Osteoblast (primary cell): Measurements from ENCODE around the gene MSH5. TPM values are rescaled to one million over a fixed set of nuclear protein-coding genes. Genes with fewer than 3 reads are reported as not detected.

Experiments
- DNase-seq: peaks from one replicate; pipeline ENCODE4 v3.0.0; 2011; ENCODE audit warnings: low spot score, mixed read lengths; ENCODE audit not compliant: insufficient read length; ENCODE audit errors: missing footprints
- H2AFZ ChIP-seq: 2 replicates; pipeline ENCODE4 v1.6.0; 2011; ENCODE audit warnings: mild to moderate bottlenecking, low read length
- H3K27ac ChIP-seq: 2 replicates; pipeline ENCODE4 v1.5.1; 2011; ENCODE audit warnings: mild to moderate bottlenecking, low read depth, low read length, moderate library complexity
- H3K27me3 ChIP-seq: 2 replicates; pipeline ENCODE4 v1.6.0; 2012; ENCODE audit warnings: mild to moderate bottlenecking, control low read depth, inconsistent platforms, low read length, moderate library complexity; ENCODE audit not compliant: insufficient read depth
- H3K36me3 ChIP-seq: 2 replicates; pipeline ENCODE4 v1.5.1; 2011; ENCODE audit warnings: mild to moderate bottlenecking, low read length, control low read depth, moderate library complexity; ENCODE audit not compliant: insufficient read depth
- H3K4me1 ChIP-seq: 2 replicates; pipeline ENCODE4 v1.5.1; 2011; ENCODE audit warnings: mild to moderate bottlenecking, low read length, control low read depth, moderate library complexity; ENCODE audit not compliant: insufficient read depth
- H3K4me2 ChIP-seq: 2 replicates; pipeline ENCODE4 v1.6.0; 2011; ENCODE audit warnings: mild to moderate bottlenecking, low read length; ENCODE audit not compliant: insufficient read depth
- H3K4me3 ChIP-seq: fragments of 200-600 bp; sonication (generic); 3 replicates; pipeline ENCODE4 v1.5.1; 2012; ENCODE audit warnings: mild to moderate bottlenecking, low read length, inconsistent platforms; ENCODE audit not compliant: insufficient read depth
- H3K79me2 ChIP-seq: 2 replicates; pipeline ENCODE4 v1.6.0; 2012; ENCODE audit warnings: mild to moderate bottlenecking, low read length, control low read depth, inconsistent platforms; ENCODE audit not compliant: insufficient read depth
- H3K9me3 ChIP-seq: 2 replicates; pipeline ENCODE4 v1.5.1; 2011; ENCODE audit warnings: low read depth, low read length, control low read depth
- H4K20me1 ChIP-seq: 2 replicates; pipeline ENCODE4 v1.6.0; 2012; ENCODE audit warnings: mild to moderate bottlenecking, low read length, control low read depth; ENCODE audit not compliant: insufficient read depth
- total RNA-seq: library from RNA; depleted of rRNA; stranded (reverse); fragments of >200 nt; gene quantifications from 2 replicates; pipeline ENCODE4 v1.2.3, GENCODE V29; 2012
- TF ChIP-seq, protein P1 (sequence below): IDR thresholded peaks from 2 replicates; pipeline ENCODE4 v1.5.1; 2011; ENCODE audit warnings: mild to moderate bottlenecking, low read depth, low read length, moderate library complexity; ENCODE audit errors: extremely low read depth

MSH5 gene
- total RNA-seq, 1 donor = 13.0 TPM

DNA sequence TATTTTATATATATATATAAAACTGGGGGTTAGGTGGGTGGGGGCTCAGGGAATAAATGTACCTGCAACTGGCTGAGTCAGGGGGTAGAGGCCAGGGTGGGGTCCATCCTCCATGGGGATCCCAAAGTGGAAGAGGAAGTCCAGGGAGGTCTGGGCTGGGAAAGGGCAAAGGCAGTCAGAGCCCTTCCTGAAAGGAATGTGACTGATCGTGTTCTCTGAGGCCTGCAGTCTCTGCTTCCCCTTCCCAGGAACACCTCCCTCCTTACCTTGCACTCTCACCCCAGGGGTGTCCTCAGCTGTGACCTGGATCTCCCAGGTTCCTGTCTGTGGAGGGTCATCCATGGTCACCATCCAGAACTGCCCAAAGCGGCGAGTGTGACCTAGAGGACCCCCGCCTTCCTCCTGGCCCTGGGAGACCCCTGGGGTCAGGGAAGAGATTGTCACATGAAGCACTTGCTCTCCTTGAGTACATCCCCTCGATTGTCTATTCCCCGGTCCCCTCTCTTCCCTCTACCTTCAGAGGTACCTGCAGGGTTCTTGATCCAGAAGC lies 27.4 kb downstream of the MSH5 start:
- H4K20me1 ChIP-seq = no peaks in the 10 kb centered on the region
- H2AFZ ChIP-seq = no peak overlapping the region
- TF ChIP-seq, protein P1, sequence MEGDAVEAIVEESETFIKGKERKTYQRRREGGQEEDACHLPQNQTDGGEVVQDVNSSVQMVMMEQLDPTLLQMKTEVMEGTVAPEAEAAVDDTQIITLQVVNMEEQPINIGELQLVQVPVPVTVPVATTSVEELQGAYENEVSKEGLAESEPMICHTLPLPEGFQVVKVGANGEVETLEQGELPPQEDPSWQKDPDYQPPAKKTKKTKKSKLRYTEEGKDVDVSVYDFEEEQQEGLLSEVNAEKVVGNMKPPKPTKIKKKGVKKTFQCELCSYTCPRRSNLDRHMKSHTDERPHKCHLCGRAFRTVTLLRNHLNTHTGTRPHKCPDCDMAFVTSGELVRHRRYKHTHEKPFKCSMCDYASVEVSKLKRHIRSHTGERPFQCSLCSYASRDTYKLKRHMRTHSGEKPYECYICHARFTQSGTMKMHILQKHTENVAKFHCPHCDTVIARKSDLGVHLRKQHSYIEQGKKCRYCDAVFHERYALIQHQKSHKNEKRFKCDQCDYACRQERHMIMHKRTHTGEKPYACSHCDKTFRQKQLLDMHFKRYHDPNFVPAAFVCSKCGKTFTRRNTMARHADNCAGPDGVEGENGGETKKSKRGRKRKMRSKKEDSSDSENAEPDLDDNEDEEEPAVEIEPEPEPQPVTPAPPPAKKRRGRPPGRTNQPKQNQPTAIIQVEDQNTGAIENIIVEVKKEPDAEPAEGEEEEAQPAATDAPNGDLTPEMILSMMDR = no peak
- H3K4me1 ChIP-seq = peaks cover 4% of the 10 kb centered on the region
- peaks cover 3% of the 10 kb centered on the region for H3K36me3 ChIP-seq
- no peaks in the 10 kb centered on the region for H3K9me3 ChIP-seq
- H3K79me2 ChIP-seq = no peaks in the 10 kb centered on the region
- H3K27me3 ChIP-seq = no peaks in the 10 kb centered on the region
- H3K27ac ChIP-seq = no peak overlapping the region
- no peak overlapping the region for H3K4me2 ChIP-seq
- peak; percentile 61 for DNase-seq
- no peak overlapping the region for H3K4me3 ChIP-seq

DNA sequence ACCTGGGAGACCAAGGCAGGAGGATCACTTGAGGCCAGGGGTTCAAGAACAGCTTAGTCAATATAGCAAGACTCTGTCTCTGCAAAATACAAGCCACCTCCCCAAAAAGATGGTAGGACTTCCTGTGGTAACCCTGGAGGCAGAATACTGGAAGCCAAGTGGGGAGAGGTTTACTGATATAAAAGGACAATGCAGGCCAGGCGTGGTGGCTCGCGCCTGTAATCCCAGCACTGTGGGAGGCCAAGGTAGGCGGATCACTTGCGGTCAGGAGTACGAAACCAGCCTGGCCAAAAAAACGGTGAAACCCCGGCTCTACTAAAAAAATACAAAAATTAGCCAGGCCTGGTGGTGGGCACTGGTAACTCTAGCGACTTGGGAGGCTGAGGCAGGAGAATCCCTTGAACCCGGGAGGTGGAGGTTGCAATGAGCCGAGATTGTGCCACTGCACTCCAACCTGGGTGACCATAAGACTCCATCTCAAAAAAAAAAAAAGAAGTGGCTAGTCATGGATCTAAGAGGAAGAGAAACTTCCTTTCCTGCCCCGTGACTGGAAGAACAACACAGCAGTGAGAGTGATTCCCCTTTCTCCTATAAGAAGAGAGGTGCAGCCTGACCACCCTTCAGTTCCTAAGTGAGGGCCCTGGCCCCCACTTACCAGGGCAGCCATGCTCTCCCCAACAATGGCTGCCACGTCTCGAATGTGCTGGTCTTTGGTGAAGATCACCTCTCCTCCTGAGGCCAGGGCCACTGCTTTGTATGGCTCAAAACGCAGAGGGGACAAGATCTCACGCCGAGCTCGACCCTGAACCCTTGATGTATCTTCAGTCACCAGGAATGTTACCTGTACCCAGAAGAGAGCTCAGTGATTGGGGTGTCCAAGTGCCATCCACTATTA lies 28.8 kb downstream of the MSH5 start:
- Histone ChIP-seq H4K20me1 (no peaks in the 10 kb centered on the region), H3K27ac (no peak overlapping the region), H3K4me1 (peaks cover 4% of the 10 kb centered on the region), H3K4me3 (no peak overlapping the region), H3K9me3 (no peaks in the 10 kb centered on the region), H2AFZ (no peak overlapping the region), H3K27me3 (no peaks in the 10 kb centered on the region), H3K4me2 (no peak overlapping the region), H3K36me3 (no peaks in the 10 kb centered on the region), H3K79me2 (no peaks in the 10 kb centered on the region)
- DNase-seq = peak; percentile 63
- TF ChIP-seq, protein P1 = no peak

DNA sequence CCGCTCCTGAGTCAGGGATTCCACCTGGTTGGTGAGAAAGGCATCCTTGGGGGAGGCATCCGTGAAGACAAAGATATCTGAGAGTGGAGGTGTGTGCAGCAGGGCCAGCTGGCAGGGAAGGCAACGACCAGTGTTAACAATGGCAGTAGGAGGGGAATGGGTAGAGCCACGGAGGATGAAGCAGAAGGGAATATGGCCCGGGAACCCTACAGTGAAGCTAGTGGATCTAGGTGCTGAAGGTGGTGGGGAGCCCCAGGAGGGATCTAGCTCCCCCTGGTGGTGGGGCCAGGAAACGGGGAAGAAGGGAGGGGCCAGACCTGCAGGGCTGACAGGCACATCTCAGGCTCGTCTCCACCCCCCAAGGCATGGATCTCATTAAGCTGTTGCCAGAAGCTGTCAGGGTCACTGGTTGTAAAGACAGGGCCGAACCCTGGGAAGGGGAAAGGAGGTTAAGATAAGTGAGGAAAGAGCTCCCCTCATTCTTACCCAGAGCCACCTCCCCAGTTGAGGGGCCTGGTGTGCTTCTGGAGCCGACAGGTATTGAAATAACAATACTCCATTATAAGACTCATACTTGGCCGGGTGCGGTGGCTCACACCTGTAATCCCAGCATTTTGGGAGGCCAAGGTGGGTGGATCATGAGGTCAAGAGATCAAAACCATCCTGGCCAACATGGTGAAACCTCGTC lies 30.0 kb downstream of the MSH5 start:
- H3K4me3 ChIP-seq = no peak overlapping the region
- peaks cover 4% of the 10 kb centered on the region for H3K4me1 ChIP-seq
- H3K9me3 ChIP-seq = no peaks in the 10 kb centered on the region
- H3K27me3 ChIP-seq = no peaks in the 10 kb centered on the region
- no peak overlapping the region for H3K4me2 ChIP-seq
- peak; percentile 97 for DNase-seq
- TF ChIP-seq, protein P1 = peak; percentile 85
- no peaks in the 10 kb centered on the region for H4K20me1 ChIP-seq
- H3K27ac ChIP-seq = no peak overlapping the region
- no peaks in the 10 kb centered on the region for H3K36me3 ChIP-seq
- no peaks in the 10 kb centered on the region for H3K79me2 ChIP-seq
- H2AFZ ChIP-seq = no peak overlapping the region

DNA sequence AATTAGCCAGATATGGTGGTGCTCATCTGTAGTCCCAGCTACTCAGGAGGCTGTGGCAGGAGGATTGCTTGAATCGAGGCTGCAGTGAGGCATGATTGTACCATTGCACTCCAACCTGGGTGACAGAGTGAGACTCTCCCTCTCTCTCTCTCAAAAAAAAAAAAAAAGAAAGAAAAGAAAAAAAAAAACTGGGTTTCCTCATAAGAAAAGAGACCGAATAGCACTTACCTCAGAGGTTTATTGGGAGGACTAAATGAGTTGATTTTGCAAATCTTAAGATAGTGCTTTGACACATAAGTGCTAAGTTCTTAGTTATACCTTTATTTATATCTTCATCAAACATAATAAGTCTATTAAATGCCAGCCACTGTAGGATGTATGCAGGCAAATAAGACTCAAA lies 31.1 kb downstream of the MSH5 start:
- no peaks in the 10 kb centered on the region for H3K27me3 ChIP-seq
- H3K9me3 ChIP-seq = no peaks in the 10 kb centered on the region
- H3K4me2 ChIP-seq = no peak overlapping the region
- TF ChIP-seq, protein P1 = no peak
- no peak overlapping the region for H3K27ac ChIP-seq
- peaks cover 4% of the 10 kb centered on the region for H3K4me1 ChIP-seq
- no peaks in the 10 kb centered on the region for H3K79me2 ChIP-seq
- no peaks in the 10 kb centered on the region for H4K20me1 ChIP-seq
- no peak overlapping the region for H3K4me3 ChIP-seq
- H2AFZ ChIP-seq = no peak overlapping the region
- no peaks in the 10 kb centered on the region for H3K36me3 ChIP-seq
- peak; percentile 54 for DNase-seq
